ENCODE data around the gene UQCR11. TPM values are rescaled to one million over a fixed set of nuclear protein-coding genes. Genes with fewer than 3 reads are reported as not detected.

The UQCR11 gene
- total and polyA plus RNA-seq, 2 donors (not counting 3 experiments of a cell fraction or from before 2014, with no cell fraction given): 165 to 210 TPM

DNA sequence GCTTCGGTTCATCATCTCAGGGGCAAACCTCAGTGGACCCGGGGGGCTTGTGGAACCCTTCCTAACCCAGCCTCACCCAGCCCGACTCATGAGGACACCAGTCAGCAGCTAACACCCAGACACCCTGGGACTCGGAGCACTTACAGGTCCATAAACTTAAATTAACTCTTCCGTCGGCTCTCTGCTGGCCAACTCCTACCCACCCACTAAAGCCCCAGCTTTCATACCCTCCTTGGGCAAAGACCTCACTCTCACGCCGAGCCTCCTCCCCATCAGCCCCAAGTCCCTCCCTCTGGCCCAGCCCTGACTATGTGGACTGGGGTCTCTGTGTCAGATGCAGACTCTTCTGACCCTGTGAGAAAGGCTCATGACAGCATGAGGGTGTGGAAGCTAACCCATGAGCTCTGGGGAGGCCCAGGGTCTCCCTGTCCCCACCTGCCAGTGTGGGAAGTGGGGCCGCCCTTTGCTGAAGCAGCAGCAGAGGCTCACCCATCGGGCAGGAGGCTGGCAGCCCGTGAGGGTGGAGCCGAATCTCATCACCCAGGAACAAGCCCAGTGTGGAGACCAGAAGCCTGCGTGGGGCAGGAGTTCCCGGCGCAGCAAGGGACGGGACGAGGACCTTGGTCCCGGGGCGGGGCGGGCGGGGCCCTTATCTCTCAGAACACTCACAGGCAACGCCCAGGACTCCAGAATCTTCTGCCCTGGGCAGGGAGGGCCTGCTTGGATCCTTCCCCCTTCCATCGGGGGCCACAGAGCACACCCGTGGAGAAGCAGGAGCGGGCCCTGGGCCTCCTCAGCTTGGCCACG lies 27.4 kb upstream of the UQCR11 start:
- H3K9me1 ChIP-seq (replicated peaks; ENCODE audit: control insufficient read depth, extremely low read depth, insufficient read depth, low read length): no peaks in the 10 kb centered on the region
- H2AFZ ChIP-seq (ENCODE audit: low read depth, low read length): no peak overlapping the region
- CTCF ChIA-PET: no interaction called here
- FAIRE-seq (no peak), DNase-seq (ENCODE audit: low read depth, low spot score) (no peak)
- H3K4me3 ChIP-seq (replicated peaks in 1 of 3; ENCODE audit: insufficient read depth in 1 of 3, low read depth in 1 of 3, low read length in 3 of 3): no peak overlapping the region
- no peak overlapping the region for H3K9ac ChIP-seq (replicated peaks; ENCODE audit: extremely low read depth, insufficient read depth, low read length)
- POLR2A ChIA-PET: no interaction called here
- H3K4me1 ChIP-seq (ENCODE audit: control insufficient read depth, extremely low read depth, insufficient read depth, low read length): no peaks in the 10 kb centered on the region
- H4K20me1 ChIP-seq (replicated peaks; ENCODE audit: control insufficient read depth, extremely low read depth, insufficient read depth, low read length): no peaks in the 10 kb centered on the region
- no peak overlapping the region for H3K27ac ChIP-seq (ENCODE audit: insufficient read depth, low read depth, low read length)
- no TSS peak for BruUV-seq (replicated peaks)
- H3K4me2 ChIP-seq (ENCODE audit: insufficient read depth, low read length): no peak overlapping the region
- intact Hi-C loops (cut with micrococcal nuclease): no loop called here
- TF ChIP-seq, protein P1, sequence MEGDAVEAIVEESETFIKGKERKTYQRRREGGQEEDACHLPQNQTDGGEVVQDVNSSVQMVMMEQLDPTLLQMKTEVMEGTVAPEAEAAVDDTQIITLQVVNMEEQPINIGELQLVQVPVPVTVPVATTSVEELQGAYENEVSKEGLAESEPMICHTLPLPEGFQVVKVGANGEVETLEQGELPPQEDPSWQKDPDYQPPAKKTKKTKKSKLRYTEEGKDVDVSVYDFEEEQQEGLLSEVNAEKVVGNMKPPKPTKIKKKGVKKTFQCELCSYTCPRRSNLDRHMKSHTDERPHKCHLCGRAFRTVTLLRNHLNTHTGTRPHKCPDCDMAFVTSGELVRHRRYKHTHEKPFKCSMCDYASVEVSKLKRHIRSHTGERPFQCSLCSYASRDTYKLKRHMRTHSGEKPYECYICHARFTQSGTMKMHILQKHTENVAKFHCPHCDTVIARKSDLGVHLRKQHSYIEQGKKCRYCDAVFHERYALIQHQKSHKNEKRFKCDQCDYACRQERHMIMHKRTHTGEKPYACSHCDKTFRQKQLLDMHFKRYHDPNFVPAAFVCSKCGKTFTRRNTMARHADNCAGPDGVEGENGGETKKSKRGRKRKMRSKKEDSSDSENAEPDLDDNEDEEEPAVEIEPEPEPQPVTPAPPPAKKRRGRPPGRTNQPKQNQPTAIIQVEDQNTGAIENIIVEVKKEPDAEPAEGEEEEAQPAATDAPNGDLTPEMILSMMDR (IDR thresholded peaks at IDR 0.05; ENCODE audit: extremely low read depth in 1 of 2, insufficient read depth in 1 of 2, low read depth in 1 of 2, low read length in 2 of 2): no peak
- TF ChIP-seq POLR2A (IDR thresholded peaks at IDR 0.05; ENCODE audit: low read depth, low read length): no peak
- TF ChIP-seq EZH2 (IDR thresholded peaks at IDR 0.05; ENCODE audit: borderline replicate concordance, low read depth, low read length, severe bottlenecking): no peak
- TF ChIP-seq FOS (IDR thresholded peaks at IDR 0.05; ENCODE audit: borderline replicate concordance, insufficient read depth, low read length): no peak
- TF ChIP-seq POLR2AphosphoS5 (IDR thresholded peaks at IDR 0.05; ENCODE audit: insufficient read depth, low read depth, low read length): no peak
- TF ChIP-seq GATA2 (IDR thresholded peaks at IDR 0.05; ENCODE audit: insufficient read depth, insufficient read length, low read depth, low read length): no peak
- no peak for TF ChIP-seq MYC (IDR thresholded peaks at IDR 0.05; ENCODE audit: low read depth, low read length)
- no peak for TF ChIP-seq JUN (IDR thresholded peaks at IDR 0.05; ENCODE audit: borderline replicate concordance, insufficient read depth, insufficient read length, low read depth)
- TF ChIP-seq, protein P2, sequence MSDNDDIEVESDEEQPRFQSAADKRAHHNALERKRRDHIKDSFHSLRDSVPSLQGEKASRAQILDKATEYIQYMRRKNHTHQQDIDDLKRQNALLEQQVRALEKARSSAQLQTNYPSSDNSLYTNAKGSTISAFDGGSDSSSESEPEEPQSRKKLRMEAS (IDR thresholded peaks at IDR 0.05; ENCODE audit: insufficient read depth, insufficient read length): no peak
- peaks cover 4 to 32% of the 10 kb centered on the region in 2 experiments for H3K36me3 ChIP-seq (ENCODE audit: control insufficient read depth in 2 of 2, extremely low read depth in 1 of 2, insufficient read depth in 2 of 2, low read length in 2 of 2)
- H3K27me3 ChIP-seq (ENCODE audit: control insufficient read depth in 2 of 2, insufficient read depth in 2 of 2, low read length in 2 of 2): no peaks in the 10 kb centered on the region
- peaks cover 18% of the 10 kb centered on the region for H3K79me2 ChIP-seq (ENCODE audit: control insufficient read depth, insufficient read depth, low read length)
- dilution Hi-C loops (cut with MboI; ENCODE audit: extremely low pct_ligation_motif_present, low sequenced_read_pairs): no loop called here
- no peaks in the 10 kb centered on the region for H3K9me3 ChIP-seq (replicated peaks; ENCODE audit: control insufficient read depth, insufficient read depth, low read length)
